H1 (cell line): ENCODE data around the gene TSR1. TPM values are rescaled to one million over a fixed set of nuclear protein-coding genes. Genes with fewer than 3 reads are reported as not detected.

Experiments
- BACH1 ChIP-seq: IDR thresholded peaks from 2 replicates; pipeline ENCODE4 v1.6.1; 2012; ENCODE audit warnings: low read length, improper control_type of control experiment
- CHD1 ChIP-seq: IDR thresholded peaks from 2 replicates; pipeline ENCODE4 v1.6.1; 2012; ENCODE audit warnings: low read depth, low read length, improper control_type of control experiment
- CTBP2 ChIP-seq: IDR thresholded peaks from 2 replicates; pipeline ENCODE4 v1.7.0; 2011; ENCODE audit warnings: borderline replicate concordance, mild to moderate bottlenecking, moderate library complexity, mixed read lengths, low read length; ENCODE audit not compliant: insufficient read depth, insufficient read length
- GABPA ChIP-seq: IDR thresholded peaks from 2 replicates; pipeline ENCODE4 v1.6.1; 2011; ENCODE audit warnings: mild to moderate bottlenecking, low read length, moderate library complexity, borderline replicate concordance; ENCODE audit not compliant: insufficient read depth
- KDM4A ChIP-seq: IDR thresholded peaks from one replicate; pipeline ENCODE4 v1.7.1; 2012; ENCODE audit warnings: low read depth, mild to moderate bottlenecking, moderate library complexity, low read length, inconsistent platforms; ENCODE audit not compliant: severe bottlenecking
- NRF1 ChIP-seq: IDR thresholded peaks from 2 replicates; pipeline ENCODE4 v1.6.1; 2011; ENCODE audit warnings: mild to moderate bottlenecking, low read depth, low read length, improper control_type of control experiment
- SRF ChIP-seq: IDR thresholded peaks from 2 replicates; pipeline ENCODE4 v1.6.1; 2011; ENCODE audit warnings: mild to moderate bottlenecking, low read depth, low read length, moderate library complexity
- TAF1 ChIP-seq: IDR thresholded peaks from 2 replicates; pipeline ENCODE4 v1.6.1; 2011; ENCODE audit warnings: mild to moderate bottlenecking, low read depth, low read length
- polyA plus RNA-seq, 7 experiments: library from polyadenylated mRNA; depleted of rRNA in 3 of 7; stranded (reverse) in 5 of 7; unstranded in 2 of 7; fragments of >200 nt in 5 of 7; fragments of 200-250 nt in 2 of 7; gene quantifications; 1 replicate in 5 of 7; 2 replicates in 1 of 7; 4 replicates in 1 of 7; pipeline versions ENCODE4 v1.2.1 to v1.2.3, GENCODE V29; 2011 to 2013; ENCODE audit warnings: missing spikeins in 2 of 7, mixed read lengths in 2 of 7
- total RNA-seq: library from RNA; stranded (reverse); fragmentation: NEBNext Ultra II Directional; extraction: Animal tissue kit (Norgen Biotek cat#: 25700); gene quantifications from 2 replicates; pipeline ENCODE4 v1.2.1, GENCODE V29; 2021

The TSR1 gene
- total and polyA plus RNA-seq, 2 of the 8 experiments (the other 6 are each of a cell fraction or from before 2014, with no cell fraction given): 14.5 to 69.7 TPM

GRCh38 chr17:2378905-2379304 is 42.6 kb upstream of the TSR1 start (continued):
- TF ChIP-seq BACH1 (no peak), TAF1 (no peak), KDM4A (no peak), CHD1 (no peak), SRF (no peak), NRF1 (no peak), CTBP2 (no peak), GABPA (no peak)
